ENCODE data around the gene ANXA4.
"Not testable (repeated sequence)": the region's sequence is repeated elsewhere in the genome, so short reads cannot be mapped to it uniquely, and the experiment has no call there.

ANXA4 gene

GRCh38 chr2:69735686-69736085, 6.2 kb upstream of the ANXA4 start:
- Histone ChIP-seq H3K36me3 (ENCODE audit: control insufficient read depth, insufficient read depth, low read length) (no peaks in the 10 kb centered on the region), H3K9ac (ENCODE audit: low read depth, low read length) (no peak overlapping the region), H3K9me3 (ENCODE audit: control insufficient read depth, insufficient read depth, low read length) (no peaks in the 10 kb centered on the region), H3K27me3 (ENCODE audit: control insufficient read depth, insufficient read depth, low read length) (no peaks in the 10 kb centered on the region), H3K4me1 (ENCODE audit: control insufficient read depth, insufficient read depth, low read length) (no peaks in the 10 kb centered on the region; the same call in 1 of the 2 replicates), H3K27ac (ENCODE audit: low read depth, low read length) (no peak overlapping the region), H3K4me3 (ENCODE audit: low read depth, low read length) (no peak overlapping the region)

- H3K36me3 ChIP-seq (ENCODE audit: control insufficient read depth, insufficient read depth, low read length); H3K9ac ChIP-seq (ENCODE audit: low read depth, low read length); H3K27ac ChIP-seq (ENCODE audit: low read depth, low read length); H3K4me3 ChIP-seq (ENCODE audit: low read depth, low read length); H3K9me3 ChIP-seq (ENCODE audit: control insufficient read depth, insufficient read depth, low read length): not testable (repeated sequence)
- Histone ChIP-seq H3K27me3 (ENCODE audit: control insufficient read depth, insufficient read depth, low read length) (peaks cover 12% of the 10 kb centered on the region), H3K4me1 (ENCODE audit: control insufficient read depth, insufficient read depth, low read length) (peaks cover 12% of the 10 kb centered on the region; the same call in 1 of the 2 replicates)
Measured at GRCh38 chr2:69738149-69738548, 3.8 kb upstream of the ANXA4 start.

- Histone ChIP-seq H3K4me3 (ENCODE audit: low read depth, low read length) (0 out of 2 replicates have a peak overlapping the region, but pooled peaks have one; percentile 69), H3K4me1 (ENCODE audit: control insufficient read depth, insufficient read depth, low read length) (peaks cover 12% of the 10 kb centered on the region; the same call in 1 of the 2 replicates), H3K36me3 (ENCODE audit: control insufficient read depth, insufficient read depth, low read length) (no peaks in the 10 kb centered on the region), H3K9me3 (ENCODE audit: control insufficient read depth, insufficient read depth, low read length) (no peaks in the 10 kb centered on the region), H3K27me3 (ENCODE audit: control insufficient read depth, insufficient read depth, low read length) (peaks cover 12% of the 10 kb centered on the region), H3K9ac (ENCODE audit: low read depth, low read length) (no peak overlapping the region), H3K27ac (ENCODE audit: low read depth, low read length) (no peak overlapping the region)
Measured at GRCh38 chr2:69740502-69740951, 1.4 kb upstream of the ANXA4 start.

GRCh38 chr2:69741229-69741574, 732 bp upstream of the ANXA4 start:
- no peaks in the 10 kb centered on the region for H3K36me3 ChIP-seq (ENCODE audit: control insufficient read depth, insufficient read depth, low read length)

GRCh38 chr2:69742322-69742952, 503 bp downstream of the ANXA4 start:
- Histone ChIP-seq H3K4me1 (ENCODE audit: control insufficient read depth, insufficient read depth, low read length) (peaks cover 12% of the 10 kb centered on the region; the same call in 1 of the 2 replicates), H3K27me3 (ENCODE audit: control insufficient read depth, insufficient read depth, low read length) (peaks cover 12% of the 10 kb centered on the region), H3K36me3 (ENCODE audit: control insufficient read depth, insufficient read depth, low read length) (no peaks in the 10 kb centered on the region), H3K4me3 (ENCODE audit: low read depth, low read length) (peak overlapping the region; percentile 69), H3K9me3 (ENCODE audit: control insufficient read depth, insufficient read depth, low read length) (no peaks in the 10 kb centered on the region), H3K27ac (ENCODE audit: low read depth, low read length) (no peak overlapping the region), H3K9ac (ENCODE audit: low read depth, low read length) (peak overlapping the region; percentile 65)

More at GRCh38 chr2:69741229-69741574, 732 bp upstream of the ANXA4 start:
- Histone ChIP-seq H3K27ac (ENCODE audit: low read depth, low read length) (peak overlapping the region; percentile 11), H3K4me3 (ENCODE audit: low read depth, low read length) (peak overlapping the region; percentile 69), H3K9ac (ENCODE audit: low read depth, low read length) (peak overlapping the region; percentile 65), H3K9me3 (ENCODE audit: control insufficient read depth, insufficient read depth, low read length) (no peaks in the 10 kb centered on the region), H3K27me3 (ENCODE audit: control insufficient read depth, insufficient read depth, low read length) (peaks cover 12% of the 10 kb centered on the region), H3K4me1 (ENCODE audit: control insufficient read depth, insufficient read depth, low read length) (peaks cover 12% of the 10 kb centered on the region; the same call in 1 of the 2 replicates)

- Histone ChIP-seq H3K9me3 (ENCODE audit: control insufficient read depth, insufficient read depth, low read length) (no peaks in the 10 kb centered on the region), H3K9ac (ENCODE audit: low read depth, low read length) (no peak overlapping the region), H3K4me1 (ENCODE audit: control insufficient read depth, insufficient read depth, low read length) (peaks cover 12% of the 10 kb centered on the region; the same call in 1 of the 2 replicates), H3K27me3 (ENCODE audit: control insufficient read depth, insufficient read depth, low read length) (peaks cover 12% of the 10 kb centered on the region), H3K36me3 (ENCODE audit: control insufficient read depth, insufficient read depth, low read length) (no peaks in the 10 kb centered on the region), H3K4me3 (ENCODE audit: low read depth, low read length) (no peak overlapping the region), H3K27ac (ENCODE audit: low read depth, low read length) (no peak overlapping the region)
Measured at GRCh38 chr2:69743847-69744264, 1.9 kb downstream of the ANXA4 start.

GRCh38 chr2:69744456-69744855, 2.5 kb downstream of the ANXA4 start:
- H3K36me3 ChIP-seq (ENCODE audit: control insufficient read depth, insufficient read depth, low read length): no peaks in the 10 kb centered on the region
- no peak overlapping the region for H3K9ac ChIP-seq (ENCODE audit: low read depth, low read length)
- no peak overlapping the region for H3K4me3 ChIP-seq (ENCODE audit: low read depth, low read length)
- H3K4me1 ChIP-seq (ENCODE audit: control insufficient read depth, insufficient read depth, low read length): peaks cover 12% of the 10 kb centered on the region; the same call in 1 of the 2 replicates
- no peak overlapping the region for H3K27ac ChIP-seq (ENCODE audit: low read depth, low read length)
- no peaks in the 10 kb centered on the region for H3K9me3 ChIP-seq (ENCODE audit: control insufficient read depth, insufficient read depth, low read length)
- H3K27me3 ChIP-seq (ENCODE audit: control insufficient read depth, insufficient read depth, low read length): peaks cover 12% of the 10 kb centered on the region

GRCh38 chr2:69745035-69745434, 3.1 kb downstream of the ANXA4 start:
- peaks cover 12% of the 10 kb centered on the region; the same call in 1 of the 2 replicates for H3K4me1 ChIP-seq (ENCODE audit: control insufficient read depth, insufficient read depth, low read length)

GRCh38 chr2:69750246-69750645, 8.3 kb downstream of the ANXA4 start:
- no peak overlapping the region for H3K27ac ChIP-seq (ENCODE audit: low read depth, low read length)
- H3K9me3 ChIP-seq (ENCODE audit: control insufficient read depth, insufficient read depth, low read length): no peaks in the 10 kb centered on the region
- no peaks in the 10 kb centered on the region for H3K4me1 ChIP-seq (ENCODE audit: control insufficient read depth, insufficient read depth, low read length)
- no peaks in the 10 kb centered on the region for H3K27me3 ChIP-seq (ENCODE audit: control insufficient read depth, insufficient read depth, low read length)
- H3K36me3 ChIP-seq (ENCODE audit: control insufficient read depth, insufficient read depth, low read length): no peaks in the 10 kb centered on the region
- no peak overlapping the region for H3K4me3 ChIP-seq (ENCODE audit: low read depth, low read length)
- no peak overlapping the region for H3K9ac ChIP-seq (ENCODE audit: low read depth, low read length)

More at GRCh38 chr2:69745035-69745434, 3.1 kb downstream of the ANXA4 start:
- Histone ChIP-seq H3K9ac (ENCODE audit: low read depth, low read length) (no peak overlapping the region), H3K27ac (ENCODE audit: low read depth, low read length) (no peak overlapping the region), H3K4me3 (ENCODE audit: low read depth, low read length) (no peak overlapping the region), H3K9me3 (ENCODE audit: control insufficient read depth, insufficient read depth, low read length) (no peaks in the 10 kb centered on the region), H3K27me3 (ENCODE audit: control insufficient read depth, insufficient read depth, low read length) (peaks cover 12% of the 10 kb centered on the region), H3K36me3 (ENCODE audit: control insufficient read depth, insufficient read depth, low read length) (no peaks in the 10 kb centered on the region)

GRCh38 chr2:69753659-69754363, 11.9 kb downstream of the ANXA4 start:
- no peaks in the 10 kb centered on the region for H3K36me3 ChIP-seq (ENCODE audit: control insufficient read depth, insufficient read depth, low read length)
- no peaks in the 10 kb centered on the region for H3K9me3 ChIP-seq (ENCODE audit: control insufficient read depth, insufficient read depth, low read length)
- H3K4me3 ChIP-seq (ENCODE audit: low read depth, low read length): no peak overlapping the region
- H3K9ac ChIP-seq (ENCODE audit: low read depth, low read length): no peak overlapping the region
- H3K4me1 ChIP-seq (ENCODE audit: control insufficient read depth, insufficient read depth, low read length): peaks cover 7% of the 10 kb centered on the region; the same call in 1 of the 2 replicates
- H3K27me3 ChIP-seq (ENCODE audit: control insufficient read depth, insufficient read depth, low read length): no peaks in the 10 kb centered on the region
- H3K27ac ChIP-seq (ENCODE audit: low read depth, low read length): no peak overlapping the region

GRCh38 chr2:69754633-69755032, 12.7 kb downstream of the ANXA4 start:
- Histone ChIP-seq H3K4me1 (ENCODE audit: control insufficient read depth, insufficient read depth, low read length) (peaks cover 7% of the 10 kb centered on the region; the same call in 1 of the 2 replicates), H3K27ac (ENCODE audit: low read depth, low read length) (no peak overlapping the region), H3K4me3 (ENCODE audit: low read depth, low read length) (no peak overlapping the region), H3K9ac (ENCODE audit: low read depth, low read length) (no peak overlapping the region), H3K27me3 (ENCODE audit: control insufficient read depth, insufficient read depth, low read length) (no peaks in the 10 kb centered on the region), H3K9me3 (ENCODE audit: control insufficient read depth, insufficient read depth, low read length) (no peaks in the 10 kb centered on the region), H3K36me3 (ENCODE audit: control insufficient read depth, insufficient read depth, low read length) (no peaks in the 10 kb centered on the region)
